Vagina (tissue), 2 donors: ENCODE results near the gene CTBP2.

Experiments
- POLR2A ChIP-seq, 2 donors: fragments of 450-650 bp; IDR thresholded peaks; one replicate each; pipeline ENCODE4 v1.6.1; 2017; ENCODE audit warnings: antibody characterized with exemption in 2 of 2, mild to moderate bottlenecking in 2 of 2, moderate library complexity in 2 of 2
- TF ChIP-seq, protein P1 (sequence below), 3 experiments: fragments of 450-650 bp in 2 of 3; fragments of 200-600 bp in 1 of 3; sonication (generic) in 1 of 3; IDR thresholded peaks; one replicate each; pipeline ENCODE4 v1.5.1; 2017 to 2019; ENCODE audit warnings: antibody characterized with exemption in 3 of 3, mild to moderate bottlenecking in 2 of 3, moderate library complexity in 2 of 3

- peak in 1 of 2 donors; percentile 50 for TF ChIP-seq POLR2A (IDR thresholded peaks at IDR 0.05)
- TF ChIP-seq, protein P1, sequence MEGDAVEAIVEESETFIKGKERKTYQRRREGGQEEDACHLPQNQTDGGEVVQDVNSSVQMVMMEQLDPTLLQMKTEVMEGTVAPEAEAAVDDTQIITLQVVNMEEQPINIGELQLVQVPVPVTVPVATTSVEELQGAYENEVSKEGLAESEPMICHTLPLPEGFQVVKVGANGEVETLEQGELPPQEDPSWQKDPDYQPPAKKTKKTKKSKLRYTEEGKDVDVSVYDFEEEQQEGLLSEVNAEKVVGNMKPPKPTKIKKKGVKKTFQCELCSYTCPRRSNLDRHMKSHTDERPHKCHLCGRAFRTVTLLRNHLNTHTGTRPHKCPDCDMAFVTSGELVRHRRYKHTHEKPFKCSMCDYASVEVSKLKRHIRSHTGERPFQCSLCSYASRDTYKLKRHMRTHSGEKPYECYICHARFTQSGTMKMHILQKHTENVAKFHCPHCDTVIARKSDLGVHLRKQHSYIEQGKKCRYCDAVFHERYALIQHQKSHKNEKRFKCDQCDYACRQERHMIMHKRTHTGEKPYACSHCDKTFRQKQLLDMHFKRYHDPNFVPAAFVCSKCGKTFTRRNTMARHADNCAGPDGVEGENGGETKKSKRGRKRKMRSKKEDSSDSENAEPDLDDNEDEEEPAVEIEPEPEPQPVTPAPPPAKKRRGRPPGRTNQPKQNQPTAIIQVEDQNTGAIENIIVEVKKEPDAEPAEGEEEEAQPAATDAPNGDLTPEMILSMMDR (IDR thresholded peaks at IDR 0.05): peak in 1 of 3 experiments; percentile 15
These were observed 718 bp upstream of the CTBP2 start for GRCh38 chr10:125160856-125161706.
